ENCODE measurements around the gene KIF2A.

The KIF2A gene

DNA sequence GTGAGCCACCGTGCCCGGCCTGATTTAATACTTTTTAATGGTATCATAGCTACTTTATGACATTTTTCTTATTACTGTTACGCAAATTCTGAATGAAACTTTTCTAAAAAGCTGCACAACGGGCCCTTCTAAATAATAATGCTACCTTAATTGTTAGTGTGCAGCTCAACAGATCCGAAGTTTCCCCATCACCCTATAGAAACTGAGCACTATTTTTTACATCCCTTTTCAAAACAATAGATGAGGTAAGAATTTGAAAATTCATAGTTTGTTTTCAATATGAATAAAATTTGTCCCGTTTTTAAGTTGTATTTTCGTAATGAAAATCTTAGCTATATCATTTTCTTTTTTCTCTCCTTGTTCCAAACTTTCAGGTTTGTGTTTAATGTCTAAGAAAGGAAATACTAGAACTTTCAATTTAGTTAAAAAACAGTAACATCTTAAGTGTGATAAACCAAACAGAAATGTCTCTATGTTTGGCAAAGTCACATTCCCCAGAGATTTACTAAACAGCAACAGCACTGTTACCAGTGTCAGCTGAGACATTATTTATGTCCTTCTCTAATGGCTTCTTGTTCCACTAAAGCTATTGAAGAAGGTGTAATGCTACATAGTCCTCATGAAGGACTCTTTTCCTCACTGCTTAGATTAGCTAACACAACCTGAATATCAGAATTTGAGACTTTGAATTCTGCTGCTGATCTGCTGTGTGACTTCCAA, 22.9 kb downstream of the KIF2A start:
- DNase-seq (ENCODE audit: low spot score) = peak; percentile 49

GRCh38 chr5:62330302-62330701, 24.3 kb downstream of the KIF2A start:
- DNase-seq (ENCODE audit: low spot score) = no peak

DNA sequence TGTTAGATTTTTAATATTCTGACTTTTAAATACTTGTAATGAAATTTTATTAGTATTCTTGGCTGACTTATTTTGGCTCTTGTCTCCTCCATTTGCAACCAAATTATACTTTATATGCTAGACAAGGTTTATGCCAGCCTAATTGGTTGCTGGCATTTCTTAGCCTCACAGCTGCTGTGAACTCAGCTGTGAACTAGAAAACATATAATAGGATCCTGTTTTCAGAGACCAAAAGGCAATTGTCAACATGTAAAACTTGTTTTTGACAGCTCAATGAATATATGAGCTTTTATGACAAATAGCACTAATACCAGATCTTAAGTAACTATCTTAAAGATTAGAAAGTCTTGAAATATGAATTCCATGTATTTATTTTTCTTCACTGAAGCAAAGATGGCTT, 25.9 kb downstream of the KIF2A start:
- DNase-seq (ENCODE audit: low spot score) = peak; percentile 68

- DNase-seq (ENCODE audit: low spot score) = no peak
Observed at GRCh38 chr5:62333250-62333794, 27.3 kb downstream of the KIF2A start.

- no peak for DNase-seq (ENCODE audit: low spot score)
Observed at GRCh38 chr5:62334082-62334481, 28.1 kb downstream of the KIF2A start.

- peak; percentile 70 for DNase-seq (ENCODE audit: low spot score)
Observed at GRCh38 chr5:62340392-62340791, 34.4 kb downstream of the KIF2A start.

GRCh38 chr5:62340979-62341378, 35.0 kb downstream of the KIF2A start:
- DNase-seq (ENCODE audit: low spot score) = no peak

DNA sequence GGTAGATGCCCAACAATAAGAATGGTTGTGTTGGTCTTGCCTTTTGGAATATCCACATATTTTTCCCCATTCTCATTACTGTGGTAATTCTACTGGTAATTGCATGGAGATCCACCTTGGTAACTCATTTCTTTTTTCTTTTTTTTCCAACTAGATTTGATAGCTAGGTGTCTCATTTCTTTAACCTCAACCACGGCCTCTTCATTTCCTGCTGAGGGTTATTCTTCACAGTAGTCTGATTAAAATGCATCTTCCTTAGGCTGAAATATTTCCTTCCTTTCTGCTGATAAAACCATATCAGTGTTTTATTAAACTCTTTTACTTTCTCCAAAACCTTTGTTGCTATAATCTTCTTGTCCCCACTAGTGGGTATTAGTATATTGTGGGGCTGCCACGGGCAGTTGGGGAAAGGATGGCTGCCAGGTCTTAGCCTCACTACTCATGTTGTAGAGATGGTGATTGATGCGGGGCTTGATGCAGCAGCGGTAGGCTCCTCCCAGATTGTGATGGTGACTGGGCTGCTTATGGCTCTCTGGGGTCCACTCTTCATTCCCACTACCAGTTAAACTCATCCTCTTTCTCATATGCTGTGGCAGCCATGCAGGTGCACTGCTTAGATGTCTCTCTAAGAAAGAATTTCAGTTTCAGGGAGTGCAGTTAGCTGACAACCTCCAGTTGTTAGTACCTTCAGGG, 35.9 kb downstream of the KIF2A start:
- DNase-seq (ENCODE audit: low spot score) = no peak

- DNase-seq (ENCODE audit: low spot score) = no peak
Observed at GRCh38 chr5:62342476-62342837, 36.5 kb downstream of the KIF2A start.

DNA sequence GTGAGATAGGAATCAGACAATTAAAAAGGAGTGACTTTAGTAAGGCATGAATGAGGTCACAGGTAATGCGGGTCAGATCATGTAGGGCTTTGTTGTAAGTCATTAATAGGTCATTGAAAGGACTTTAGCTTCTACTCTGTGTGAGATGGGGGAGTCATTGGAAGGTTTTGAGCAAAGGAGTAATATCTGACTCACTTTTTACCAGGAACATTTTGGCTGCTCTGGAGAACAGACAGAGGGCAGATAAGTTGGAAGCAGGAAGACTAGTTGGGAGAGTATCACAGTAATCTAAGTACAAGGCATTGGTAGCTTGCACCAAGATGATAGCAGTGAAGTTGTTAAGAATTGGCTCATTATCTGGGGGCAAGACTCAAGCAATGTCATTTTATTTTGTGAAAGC, 37.4 kb downstream of the KIF2A start:
- DNase-seq (ENCODE audit: low spot score) = no peak

DNA sequence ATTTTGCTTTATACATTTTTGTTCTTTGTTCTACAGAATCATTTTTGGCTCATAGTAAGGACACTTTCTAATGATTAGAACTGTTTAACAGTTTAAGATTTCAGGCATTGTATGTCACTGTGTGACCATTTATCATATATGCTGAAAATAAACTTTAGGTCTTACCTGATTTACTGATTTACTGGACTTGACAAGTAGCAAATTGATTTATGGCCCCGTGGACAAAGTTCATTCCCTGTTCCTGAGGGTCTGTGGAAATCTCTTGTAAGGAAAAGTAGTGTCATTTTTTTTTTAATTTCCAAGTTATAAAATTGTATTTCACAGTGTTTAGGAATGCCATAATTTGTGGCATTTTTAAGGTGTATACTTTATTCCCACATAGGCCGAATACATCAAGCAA, 40.7 kb downstream of the KIF2A start:
- no peak for DNase-seq (ENCODE audit: low spot score)

GRCh38 chr5:62347928-62348327, 41.9 kb downstream of the KIF2A start:
- DNase-seq (ENCODE audit: low spot score) = no peak

DNA sequence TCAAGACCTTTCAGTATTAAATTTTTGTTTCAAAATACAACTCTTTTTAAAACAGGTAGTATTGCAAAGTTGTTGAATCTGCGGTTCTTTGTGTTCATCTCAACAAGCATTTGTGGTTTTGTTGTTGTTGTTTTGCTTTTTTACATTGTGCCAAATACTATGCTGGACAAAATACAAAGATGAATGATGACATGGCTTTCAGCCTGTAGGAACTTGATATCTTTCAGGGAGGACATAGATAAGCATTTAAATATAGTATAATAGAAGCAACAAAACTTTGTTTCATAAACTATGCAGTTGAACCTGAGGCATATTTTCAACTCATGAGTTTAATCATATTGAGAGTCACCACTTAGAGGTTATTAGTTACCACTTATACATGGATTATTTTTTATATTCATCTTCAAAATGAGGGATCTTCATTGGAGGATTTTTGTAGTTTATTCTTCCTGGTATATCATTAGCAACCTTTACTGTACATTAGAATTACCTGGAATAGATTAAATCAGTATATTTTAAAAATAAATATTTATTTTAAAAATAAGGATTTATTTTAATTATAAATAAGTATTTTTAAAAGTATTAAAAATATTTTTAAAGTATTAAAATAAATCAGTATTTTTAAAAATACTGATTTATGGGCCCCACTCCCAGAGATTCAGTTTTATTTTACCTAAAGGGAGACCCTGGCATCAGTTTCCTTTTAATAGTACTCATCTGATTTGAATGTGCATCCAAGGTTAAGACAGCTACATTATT, 42.9 kb downstream of the KIF2A start:
- DNase-seq (ENCODE audit: low spot score) = no peak

GRCh38 chr5:62354028-62354874, 48.2 kb downstream of the KIF2A start:
- peak; percentile 77 for DNase-seq (ENCODE audit: low spot score)

DNA sequence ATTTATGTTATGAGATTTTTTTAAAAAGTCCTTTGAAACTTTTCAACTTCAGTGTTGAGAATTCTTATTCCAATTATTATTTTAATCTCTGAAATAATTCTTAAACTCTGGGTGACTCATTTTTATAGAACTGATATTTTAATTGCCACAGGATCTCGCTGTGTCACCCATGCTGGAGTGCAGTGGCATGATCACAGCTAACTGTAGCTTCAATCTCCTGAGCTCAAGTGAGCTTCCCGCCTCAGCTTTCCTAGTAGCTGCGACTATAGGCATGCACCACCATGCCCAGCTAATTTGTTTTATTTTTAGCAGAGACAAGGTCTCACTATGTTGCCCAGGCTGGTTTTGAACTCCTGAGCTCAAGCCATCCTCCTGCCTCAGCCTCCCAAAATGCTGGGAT, 56.7 kb downstream of the KIF2A start:
- no peak for DNase-seq (ENCODE audit: low spot score)

DNA sequence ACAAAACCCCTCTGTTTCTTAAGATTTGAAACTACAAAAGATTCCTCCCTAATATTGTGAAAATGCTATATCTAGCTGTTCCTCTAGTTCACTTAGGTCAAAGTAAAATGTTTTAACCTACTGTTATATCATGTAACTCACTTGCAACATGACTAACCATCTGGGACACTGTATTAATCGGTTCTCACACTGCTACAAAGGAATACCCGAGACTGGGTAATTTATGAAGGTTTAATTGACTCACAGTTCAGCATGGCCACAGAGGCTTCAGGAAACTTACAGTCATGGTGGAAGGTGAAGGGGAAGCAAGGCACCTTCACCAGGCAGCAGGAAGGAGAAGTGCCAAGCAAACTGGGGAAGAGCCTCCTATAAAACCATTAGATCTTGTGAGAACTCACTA, 63.0 kb downstream of the KIF2A start:
- no peak for DNase-seq (ENCODE audit: low spot score)

- DNase-seq (ENCODE audit: low spot score) = no peak
Observed at GRCh38 chr5:62371409-62371808, 65.4 kb downstream of the KIF2A start.

DNA sequence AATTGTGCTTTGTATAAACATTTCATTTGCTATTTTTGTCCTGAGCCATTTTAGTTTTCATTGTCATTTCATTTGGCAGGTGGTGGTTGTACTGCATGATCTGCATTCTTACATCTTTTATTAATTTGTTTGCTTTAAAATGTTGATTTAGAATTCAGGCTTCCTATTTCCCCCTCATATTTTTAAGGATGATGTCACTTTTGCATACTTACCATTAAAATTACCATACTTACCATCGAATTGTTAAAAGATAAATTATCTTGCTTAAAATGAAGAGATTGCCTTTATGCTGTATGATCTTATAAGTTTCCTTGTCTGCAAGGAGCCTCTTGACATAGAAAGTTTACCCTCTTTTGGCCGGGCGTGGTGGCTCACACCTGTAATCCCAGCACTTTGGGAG, 66.6 kb downstream of the KIF2A start:
- no peak for DNase-seq (ENCODE audit: low spot score)

- no peak for DNase-seq (ENCODE audit: low spot score)
Observed at GRCh38 chr5:62373382-62373781, 67.4 kb downstream of the KIF2A start.

DNA sequence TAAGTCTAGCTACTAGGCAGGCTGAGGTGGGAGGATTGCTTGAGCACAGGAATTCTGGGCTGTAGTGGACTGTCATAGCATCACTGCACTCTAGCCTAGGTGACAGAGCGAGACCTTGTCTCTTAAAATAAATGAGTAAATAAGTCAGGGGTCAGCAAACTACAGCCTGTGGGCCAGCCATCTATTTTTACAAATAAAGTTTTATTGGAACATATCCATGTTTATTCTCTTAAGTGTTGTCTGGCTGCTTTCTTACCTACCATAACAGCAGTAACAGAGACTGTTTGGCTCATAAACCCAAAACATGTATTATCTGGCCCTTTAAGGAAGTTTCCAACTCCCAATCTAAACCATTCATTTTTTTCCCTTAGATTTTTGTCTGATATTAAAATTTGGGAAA, 68.1 kb downstream of the KIF2A start:
- no peak for DNase-seq (ENCODE audit: low spot score)

DNA sequence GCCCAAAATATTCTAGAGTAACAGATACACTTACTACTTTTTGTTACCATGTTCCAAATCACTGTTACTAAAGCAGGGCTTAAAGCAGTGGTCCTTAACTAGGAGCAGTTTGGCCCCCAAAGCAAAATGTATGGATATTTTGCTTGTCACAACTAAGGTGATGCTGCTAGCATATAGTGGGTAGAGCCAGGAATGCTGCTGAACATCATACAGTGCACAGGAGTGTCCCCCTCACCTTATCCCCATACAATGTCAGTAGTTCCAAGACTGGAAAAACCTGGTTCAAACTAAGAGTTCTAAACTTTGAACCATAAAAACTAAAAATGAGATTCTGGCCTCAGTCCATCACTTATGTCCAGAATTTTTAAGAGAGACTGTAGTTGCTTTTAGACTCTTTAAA, 69.6 kb downstream of the KIF2A start:
- no peak for DNase-seq (ENCODE audit: low spot score)

DNA sequence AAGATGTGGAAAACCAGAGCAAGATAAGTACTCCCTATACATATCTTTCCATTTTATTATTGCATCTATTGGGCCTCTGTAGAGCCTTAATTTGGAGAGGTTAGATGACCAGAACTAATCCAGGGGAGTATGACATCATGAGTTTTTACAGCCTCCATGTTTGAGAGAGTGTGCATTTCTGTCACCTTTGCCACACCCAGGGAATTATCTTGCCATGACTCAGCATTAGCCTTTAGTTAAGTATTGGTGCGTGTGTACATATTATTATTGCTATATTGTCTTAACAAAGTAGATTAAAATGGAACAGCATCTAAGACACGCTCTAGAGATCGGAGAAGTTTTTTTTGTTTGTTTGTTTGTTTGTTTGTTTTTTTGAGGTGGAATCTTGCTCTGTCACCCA, 70.1 kb downstream of the KIF2A start:
- DNase-seq (ENCODE audit: low spot score) = no peak

Measured in NAMALWA (cell line).